DND-41 (cell line): ENCODE measurements around the gene CPM.

Experiments
- ATAC-seq: fragments of 200-7000 bp; cut with Tn5 transposase; 3 replicates; pipeline ENCODE4 v1.9.1; 2021; ENCODE audit warnings: low read depth; ENCODE audit not compliant: insufficient read depth
- DNase-seq: peaks from one replicate; pipeline ENCODE4 v3.0.0-alpha.2; 2020
- H2AFZ ChIP-seq: 2 replicates; pipeline ENCODE4 v1.6.0; 2012; ENCODE audit warnings: low read depth, low read length
- H3K27ac ChIP-seq: 2 replicates; pipeline ENCODE4 v1.5.1; 2012; ENCODE audit warnings: low read length, inconsistent platforms
- H3K27me3 ChIP-seq: fragments of 200-600 bp; sonication (generic); 2 replicates; pipeline ENCODE4 v1.6.0; 2012; ENCODE audit warnings: low read length, mild to moderate bottlenecking, inconsistent platforms; ENCODE audit not compliant: insufficient read depth, poor library complexity
- H3K36me3 ChIP-seq: 2 replicates; pipeline ENCODE4 v1.5.1; 2012; ENCODE audit warnings: low read length, inconsistent platforms; ENCODE audit not compliant: insufficient read depth
- H3K4me1 ChIP-seq: 2 replicates; pipeline ENCODE4 v1.5.1; 2012; ENCODE audit warnings: mild to moderate bottlenecking, low read length; ENCODE audit not compliant: insufficient read depth
- H3K4me2 ChIP-seq: 2 replicates; pipeline ENCODE4 v1.6.0; 2012; ENCODE audit warnings: mild to moderate bottlenecking, moderate library complexity, low read length, inconsistent platforms; ENCODE audit not compliant: insufficient read depth
- H3K4me3 ChIP-seq, 2 experiments: fragments of 200-600 bp in 1 of 2; shearing (Covaris generic) in 1 of 2; 2 replicates each; pipeline ENCODE4 v1.5.1; 2012 to 2016; ENCODE audit warnings: inconsistent platforms in 2 of 2, low read length in 2 of 2, mild to moderate bottlenecking in 2 of 2, low read depth in 1 of 2, moderate library complexity in 1 of 2
- H3K79me2 ChIP-seq: 2 replicates; pipeline ENCODE4 v1.6.0; 2012; ENCODE audit warnings: low read length, inconsistent platforms; ENCODE audit not compliant: insufficient read depth
- H3K9ac ChIP-seq: 2 replicates; pipeline ENCODE4 v1.6.0; 2012; ENCODE audit warnings: low read depth, mild to moderate bottlenecking, inconsistent platforms, low read length, moderate library complexity
- H3K9me3 ChIP-seq: 2 replicates; pipeline ENCODE4 v1.5.1; 2012; ENCODE audit warnings: low read length, moderate library complexity, mild to moderate bottlenecking, inconsistent platforms; ENCODE audit not compliant: insufficient read depth, severe bottlenecking
- H4K20me1 ChIP-seq: 2 replicates; pipeline ENCODE4 v1.6.0; 2012; ENCODE audit warnings: low read length; ENCODE audit not compliant: insufficient read depth
- CTCF ChIP-seq: IDR thresholded peaks from 2 replicates; pipeline ENCODE4 v1.5.1; 2012; ENCODE audit warnings: borderline replicate concordance, low read length, moderate library complexity, mild to moderate bottlenecking; ENCODE audit not compliant: poor library complexity, severe bottlenecking; ENCODE audit errors: extremely low read depth
- EZH2 ChIP-seq: IDR thresholded peaks from 3 replicates; pipeline ENCODE4 v1.6.1; 2012; ENCODE audit warnings: borderline replicate concordance, low read depth, mild to moderate bottlenecking, moderate library complexity, low read length, inconsistent platforms; ENCODE audit not compliant: severe bottlenecking

Gene CPM

GRCh38 chr12:68945255-68945654, 12.3 kb upstream of the CPM start:
- H4K20me1 ChIP-seq = no peaks in the 10 kb centered on the region
- no peak overlapping the region for H2AFZ ChIP-seq
- no peaks in the 10 kb centered on the region for H3K9me3 ChIP-seq
- no peak overlapping the region for H3K4me2 ChIP-seq
- H3K9ac ChIP-seq = no peak overlapping the region
- no peaks in the 10 kb centered on the region for H3K4me1 ChIP-seq
- H3K36me3 ChIP-seq = no peaks in the 10 kb centered on the region
- ATAC-seq (no peak), DNase-seq (no peak)
- H3K27me3 ChIP-seq = peaks cover 2% of the 10 kb centered on the region
- no peak overlapping the region for H3K4me3 ChIP-seq
- TF ChIP-seq CTCF (no peak), EZH2 (no peak)
- H3K79me2 ChIP-seq = no peaks in the 10 kb centered on the region
- H3K27ac ChIP-seq = no peak overlapping the region

- Histone ChIP-seq H3K9me3 (no peaks in the 10 kb centered on the region), H3K27ac (no peak overlapping the region), H3K4me3 (no peak overlapping the region), H3K36me3 (no peaks in the 10 kb centered on the region), H3K79me2 (no peaks in the 10 kb centered on the region), H3K27me3 (peaks cover 2% of the 10 kb centered on the region), H3K9ac (no peak overlapping the region), H4K20me1 (no peaks in the 10 kb centered on the region), H3K4me1 (no peaks in the 10 kb centered on the region), H2AFZ (no peak overlapping the region), H3K4me2 (no peak overlapping the region)
- TF ChIP-seq CTCF (no peak), EZH2 (no peak)
- no peak for ATAC-seq
- no peak for DNase-seq
Observed at GRCh38 chr12:68944296-68945076, 11.5 kb upstream of the CPM start.

GRCh38 chr12:68943848-68944247, 10.9 kb upstream of the CPM start:
- peaks cover 2% of the 10 kb centered on the region for H3K27me3 ChIP-seq
- no peaks in the 10 kb centered on the region for H3K9me3 ChIP-seq
- H2AFZ ChIP-seq = no peak overlapping the region
- TF ChIP-seq EZH2 = no peak
- TF ChIP-seq CTCF = no peak
- ATAC-seq = no peak
- no peak overlapping the region for H3K4me2 ChIP-seq
- no peak overlapping the region for H3K27ac ChIP-seq
- no peaks in the 10 kb centered on the region for H3K36me3 ChIP-seq
- H3K4me3 ChIP-seq = no peak overlapping the region
- H3K4me1 ChIP-seq = no peaks in the 10 kb centered on the region
- H4K20me1 ChIP-seq = no peaks in the 10 kb centered on the region
- no peaks in the 10 kb centered on the region for H3K79me2 ChIP-seq
- no peak overlapping the region for H3K9ac ChIP-seq
- no peak for DNase-seq
